WTC11 (cell line): Measurements from ENCODE around the gene CHML.

ENCODE experiments used
- NFATC4 ChIP-seq: fragments of 250-450 bp; sonication (Bioruptor Pico); IDR thresholded peaks from 2 replicates; pipeline ENCODE4 v1.9.0; 2021; ENCODE audit warnings: mild to moderate bottlenecking
- ZNF423 ChIP-seq: fragments of 250-450 bp; sonication (Bioruptor Pico); IDR thresholded peaks from 2 replicates; pipeline ENCODE4 v2.1.2; 2022; ENCODE audit warnings: mild to moderate bottlenecking, moderate library complexity
- TF ChIP-seq, protein P1 (sequence below): fragments of 200-600 bp; IDR thresholded peaks from 2 replicates; pipeline ENCODE4 v1.8.0; 2022; ENCODE audit warnings: antibody characterized with exemption
- TF ChIP-seq, protein P2 (sequence below): sonication (generic); formaldehyde crosslinking; IDR thresholded peaks from 2 replicates; pipeline ENCODE4 v1.8.1; 2023; ENCODE audit warnings: mild to moderate bottlenecking, missing genetic modification reagents, borderline replicate concordance

DNA sequence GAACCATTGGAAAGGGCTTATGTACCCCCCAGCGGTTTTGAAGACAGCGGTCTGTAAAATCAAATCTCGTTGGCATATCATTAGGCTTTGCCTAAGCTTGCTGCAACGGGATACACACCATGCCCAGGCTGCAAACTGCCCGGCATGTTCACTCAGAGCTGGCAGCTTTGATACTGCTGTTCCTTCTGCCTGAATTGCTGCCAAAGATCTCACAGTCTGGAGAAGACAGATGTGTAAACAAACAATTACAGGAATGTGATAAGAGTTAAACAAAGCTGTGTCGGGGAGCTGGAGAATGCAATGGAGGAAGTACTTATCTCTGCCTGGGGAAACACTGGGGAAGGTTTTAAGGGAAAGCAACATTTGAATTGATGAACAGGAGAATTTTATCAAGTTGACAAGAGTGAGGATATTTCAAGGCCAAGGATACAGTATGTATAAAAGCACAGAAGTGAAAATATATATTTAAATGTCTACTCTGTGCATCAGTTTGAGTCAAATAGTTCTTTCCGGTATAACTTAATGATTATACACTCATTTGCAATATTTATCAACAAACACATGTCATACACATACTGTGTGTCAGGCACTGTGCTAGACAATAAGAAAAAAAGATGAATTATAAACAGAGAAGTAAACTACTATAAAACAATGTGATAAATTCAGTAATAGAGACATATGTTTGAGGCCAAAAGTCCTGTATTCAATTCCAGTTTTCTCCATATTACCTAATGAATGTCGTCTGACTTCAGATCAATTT, 29.9 kb downstream of the CHML start:
- TF ChIP-seq NFATC4 (no peak), ZNF423 (CRISPR knock-in tag) (no peak)
- TF ChIP-seq, protein P1, sequence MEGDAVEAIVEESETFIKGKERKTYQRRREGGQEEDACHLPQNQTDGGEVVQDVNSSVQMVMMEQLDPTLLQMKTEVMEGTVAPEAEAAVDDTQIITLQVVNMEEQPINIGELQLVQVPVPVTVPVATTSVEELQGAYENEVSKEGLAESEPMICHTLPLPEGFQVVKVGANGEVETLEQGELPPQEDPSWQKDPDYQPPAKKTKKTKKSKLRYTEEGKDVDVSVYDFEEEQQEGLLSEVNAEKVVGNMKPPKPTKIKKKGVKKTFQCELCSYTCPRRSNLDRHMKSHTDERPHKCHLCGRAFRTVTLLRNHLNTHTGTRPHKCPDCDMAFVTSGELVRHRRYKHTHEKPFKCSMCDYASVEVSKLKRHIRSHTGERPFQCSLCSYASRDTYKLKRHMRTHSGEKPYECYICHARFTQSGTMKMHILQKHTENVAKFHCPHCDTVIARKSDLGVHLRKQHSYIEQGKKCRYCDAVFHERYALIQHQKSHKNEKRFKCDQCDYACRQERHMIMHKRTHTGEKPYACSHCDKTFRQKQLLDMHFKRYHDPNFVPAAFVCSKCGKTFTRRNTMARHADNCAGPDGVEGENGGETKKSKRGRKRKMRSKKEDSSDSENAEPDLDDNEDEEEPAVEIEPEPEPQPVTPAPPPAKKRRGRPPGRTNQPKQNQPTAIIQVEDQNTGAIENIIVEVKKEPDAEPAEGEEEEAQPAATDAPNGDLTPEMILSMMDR, result no peak
- TF ChIP-seq, protein P2, sequence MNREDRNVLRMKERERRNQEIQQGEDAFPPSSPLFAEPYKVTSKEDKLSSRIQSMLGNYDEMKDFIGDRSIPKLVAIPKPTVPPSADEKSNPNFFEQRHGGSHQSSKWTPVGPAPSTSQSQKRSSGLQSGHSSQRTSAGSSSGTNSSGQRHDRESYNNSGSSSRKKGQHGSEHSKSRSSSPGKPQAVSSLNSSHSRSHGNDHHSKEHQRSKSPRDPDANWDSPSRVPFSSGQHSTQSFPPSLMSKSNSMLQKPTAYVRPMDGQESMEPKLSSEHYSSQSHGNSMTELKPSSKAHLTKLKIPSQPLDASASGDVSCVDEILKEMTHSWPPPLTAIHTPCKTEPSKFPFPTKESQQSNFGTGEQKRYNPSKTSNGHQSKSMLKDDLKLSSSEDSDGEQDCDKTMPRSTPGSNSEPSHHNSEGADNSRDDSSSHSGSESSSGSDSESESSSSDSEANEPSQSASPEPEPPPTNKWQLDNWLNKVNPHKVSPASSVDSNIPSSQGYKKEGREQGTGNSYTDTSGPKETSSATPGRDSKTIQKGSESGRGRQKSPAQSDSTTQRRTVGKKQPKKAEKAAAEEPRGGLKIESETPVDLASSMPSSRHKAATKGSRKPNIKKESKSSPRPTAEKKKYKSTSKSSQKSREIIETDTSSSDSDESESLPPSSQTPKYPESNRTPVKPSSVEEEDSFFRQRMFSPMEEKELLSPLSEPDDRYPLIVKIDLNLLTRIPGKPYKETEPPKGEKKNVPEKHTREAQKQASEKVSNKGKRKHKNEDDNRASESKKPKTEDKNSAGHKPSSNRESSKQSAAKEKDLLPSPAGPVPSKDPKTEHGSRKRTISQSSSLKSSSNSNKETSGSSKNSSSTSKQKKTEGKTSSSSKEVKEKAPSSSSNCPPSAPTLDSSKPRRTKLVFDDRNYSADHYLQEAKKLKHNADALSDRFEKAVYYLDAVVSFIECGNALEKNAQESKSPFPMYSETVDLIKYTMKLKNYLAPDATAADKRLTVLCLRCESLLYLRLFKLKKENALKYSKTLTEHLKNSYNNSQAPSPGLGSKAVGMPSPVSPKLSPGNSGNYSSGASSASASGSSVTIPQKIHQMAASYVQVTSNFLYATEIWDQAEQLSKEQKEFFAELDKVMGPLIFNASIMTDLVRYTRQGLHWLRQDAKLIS (CRISPR knock-in tag), result no peak
